GM12874 (cell line): ENCODE data around the gene IQCK.

Experiments
- CTCF ChIP-seq: IDR thresholded peaks from 2 replicates; pipeline ENCODE4 v1.5.1; 2011; ENCODE audit warnings: low read depth, mild to moderate bottlenecking, control low read depth, low read length, moderate library complexity; ENCODE audit not compliant: insufficient read depth

Gene IQCK

GRCh38 chr16:19767497-19767896, 49.4 kb downstream of the IQCK start:
- no peak for TF ChIP-seq CTCF

GRCh38 chr16:19769239-19769638, 51.2 kb downstream of the IQCK start:
- TF ChIP-seq CTCF: no peak

GRCh38 chr16:19771040-19771439, 53.0 kb downstream of the IQCK start:
- TF ChIP-seq CTCF: no peak

- TF ChIP-seq CTCF: no peak
Measured at GRCh38 chr16:19771796-19772195, 53.7 kb downstream of the IQCK start.

- no peak for TF ChIP-seq CTCF
Measured at GRCh38 chr16:19774024-19774423, 56.0 kb downstream of the IQCK start.

- TF ChIP-seq CTCF: no peak
Measured at GRCh38 chr16:19776147-19776546, 58.1 kb downstream of the IQCK start.

GRCh38 chr16:19776565-19776964, 58.5 kb downstream of the IQCK start:
- TF ChIP-seq CTCF: no peak

- TF ChIP-seq CTCF: no peak
Measured at GRCh38 chr16:19780321-19780720, 62.2 kb downstream of the IQCK start.
